A549 (cell line): ENCODE data around the gene TLDC2.

ENCODE experiments used
- EHF ChIP-seq: fragments of 250-450 bp; sonication (Bioruptor Pico); IDR thresholded peaks from 2 replicates; pipeline ENCODE4 v1.5.0; 2020; ENCODE audit warnings: mild to moderate bottlenecking
- EP300 ChIP-seq, 2 experiments: fragments of >200 bp; sonication (Bioruptor Twin); formaldehyde crosslinking; IDR thresholded peaks; 2 replicates in 1 of 2; 3 replicates in 1 of 2; pipeline ENCODE4 v1.6.1; 2016 to 2017
- POLR2A ChIP-seq: IDR thresholded peaks from 2 replicates; pipeline ENCODE4 v1.6.1; 2012; ENCODE audit warnings: mild to moderate bottlenecking, low read length
- RCOR1 ChIP-seq: fragments of 150-350 bp; IDR thresholded peaks from 2 replicates; pipeline ENCODE4 v1.6.1; 2014; ENCODE audit warnings: antibody characterized with exemption, low read length, low read depth
- REST ChIP-seq: fragments of 200-600 bp; sonication (generic); IDR thresholded peaks from 2 replicates; pipeline ENCODE4 v1.6.1; 2016; ENCODE audit warnings: antibody characterized with exemption, mild to moderate bottlenecking, moderate library complexity
- TF ChIP-seq, protein P1 (sequence below): fragments of >200 bp; sonication (Bioruptor Twin); formaldehyde crosslinking; IDR thresholded peaks from 3 replicates; pipeline ENCODE4 v1.5.1; 2016

DNA sequence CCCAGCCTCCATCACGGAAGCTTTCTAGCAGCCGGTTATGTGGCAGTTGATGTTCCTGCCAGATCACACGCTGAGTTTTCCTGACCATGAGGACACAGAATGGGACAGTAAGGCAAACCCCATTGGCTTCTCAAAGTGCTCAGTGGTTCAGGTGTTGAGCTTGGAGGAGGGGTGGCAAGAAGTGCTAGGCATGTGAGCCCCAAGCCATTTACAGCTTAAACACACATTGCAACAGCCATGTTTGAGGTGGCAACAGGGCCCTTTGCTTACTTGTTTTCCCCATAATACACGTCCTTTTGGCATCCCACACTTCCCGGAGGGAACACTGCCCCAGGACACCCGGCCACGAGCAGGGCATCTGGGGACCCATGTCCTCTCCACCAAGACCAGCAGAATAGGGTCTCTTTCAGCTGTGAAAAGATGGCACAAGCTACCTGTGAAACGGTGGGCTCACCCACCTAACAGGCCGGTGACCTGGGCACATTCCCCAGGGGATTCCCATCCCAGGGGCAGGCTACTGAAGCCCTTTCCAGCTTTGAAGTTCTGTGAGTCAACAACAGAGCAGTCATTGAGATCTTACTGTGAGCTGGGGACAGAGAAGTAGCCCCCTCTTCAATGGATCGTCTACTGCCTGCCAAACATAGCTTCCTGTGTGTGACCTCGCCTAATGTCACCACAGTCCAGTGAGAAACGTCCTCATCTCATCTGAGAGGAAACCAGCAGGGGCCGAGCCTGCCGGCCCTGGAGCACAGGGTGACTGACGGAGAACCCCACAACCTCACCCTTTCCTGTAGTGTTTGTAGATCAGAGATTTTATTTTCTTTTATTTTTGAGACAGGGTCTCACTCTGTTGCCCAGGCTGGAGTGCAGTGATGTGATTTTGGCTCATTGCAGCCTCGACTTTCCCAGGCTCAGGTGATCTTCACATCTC is 4.0 kb upstream of the TLDC2 start:
- TF ChIP-seq REST (no peak), RCOR1 (no peak), EHF (CRISPR knock-in tag) (no peak), EP300 (IDR thresholded peaks at IDR 0.05) (no peak), POLR2A (no peak)
- TF ChIP-seq, protein P1, sequence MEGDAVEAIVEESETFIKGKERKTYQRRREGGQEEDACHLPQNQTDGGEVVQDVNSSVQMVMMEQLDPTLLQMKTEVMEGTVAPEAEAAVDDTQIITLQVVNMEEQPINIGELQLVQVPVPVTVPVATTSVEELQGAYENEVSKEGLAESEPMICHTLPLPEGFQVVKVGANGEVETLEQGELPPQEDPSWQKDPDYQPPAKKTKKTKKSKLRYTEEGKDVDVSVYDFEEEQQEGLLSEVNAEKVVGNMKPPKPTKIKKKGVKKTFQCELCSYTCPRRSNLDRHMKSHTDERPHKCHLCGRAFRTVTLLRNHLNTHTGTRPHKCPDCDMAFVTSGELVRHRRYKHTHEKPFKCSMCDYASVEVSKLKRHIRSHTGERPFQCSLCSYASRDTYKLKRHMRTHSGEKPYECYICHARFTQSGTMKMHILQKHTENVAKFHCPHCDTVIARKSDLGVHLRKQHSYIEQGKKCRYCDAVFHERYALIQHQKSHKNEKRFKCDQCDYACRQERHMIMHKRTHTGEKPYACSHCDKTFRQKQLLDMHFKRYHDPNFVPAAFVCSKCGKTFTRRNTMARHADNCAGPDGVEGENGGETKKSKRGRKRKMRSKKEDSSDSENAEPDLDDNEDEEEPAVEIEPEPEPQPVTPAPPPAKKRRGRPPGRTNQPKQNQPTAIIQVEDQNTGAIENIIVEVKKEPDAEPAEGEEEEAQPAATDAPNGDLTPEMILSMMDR = no peak
